ENCODE measurements around the gene EGFL7. TPM values are rescaled to one million over a fixed set of nuclear protein-coding genes. Genes with fewer than 3 reads are reported as not detected.

EGFL7 gene
- 44.8 and 72.6 TPM in 2 replicates for total RNA-seq

DNA sequence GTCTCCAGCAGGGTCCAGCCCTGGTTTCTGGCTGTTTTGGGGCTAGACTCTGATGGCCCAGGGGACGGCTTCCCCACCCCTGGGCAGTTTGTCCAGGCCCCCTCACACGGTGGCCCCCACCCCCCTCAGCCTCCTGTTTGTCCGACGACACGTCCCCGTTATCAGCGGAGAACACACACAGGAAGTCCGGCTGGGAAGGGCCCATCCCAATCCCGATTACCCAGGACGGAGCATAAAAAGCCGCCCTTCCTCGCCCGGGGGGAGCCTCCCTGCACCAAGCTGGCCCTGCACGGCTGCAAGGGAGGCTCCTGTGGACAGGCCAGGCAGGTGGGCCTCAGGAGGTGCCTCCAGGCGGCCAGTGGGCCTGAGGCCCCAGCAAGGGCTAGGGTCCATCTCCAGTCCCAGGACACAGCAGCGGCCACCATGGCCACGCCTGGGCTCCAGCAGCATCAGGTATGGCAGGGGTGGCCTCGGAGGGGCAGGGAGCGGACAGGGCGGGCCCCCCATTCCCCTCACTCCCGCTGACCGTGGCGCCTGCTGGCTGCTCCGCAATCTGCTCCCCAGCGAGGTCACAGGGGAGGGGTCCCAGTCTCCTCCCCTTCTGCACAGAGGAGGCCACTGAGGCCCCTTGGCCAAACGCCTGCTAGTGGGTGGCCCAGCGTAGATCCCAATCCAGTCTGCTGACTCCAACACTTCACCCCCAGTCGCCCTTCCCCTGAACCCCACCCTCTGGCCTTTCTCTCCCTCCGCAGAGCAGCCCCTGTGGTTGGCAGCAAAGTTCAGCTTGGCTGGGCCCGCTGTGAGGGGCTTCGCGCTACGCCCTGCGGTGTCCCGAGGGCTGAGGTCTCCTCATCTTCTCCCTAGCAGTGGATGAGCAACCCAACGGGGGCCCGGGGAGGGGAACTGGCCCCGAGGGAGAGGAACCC is at the start of gene EGFL7:
EGFL7 (plus strand) TSS at position 261 of the 926 bp plus-strand sequence. CDS start 5,367 bp downstream, outside the sequence.

DNA sequence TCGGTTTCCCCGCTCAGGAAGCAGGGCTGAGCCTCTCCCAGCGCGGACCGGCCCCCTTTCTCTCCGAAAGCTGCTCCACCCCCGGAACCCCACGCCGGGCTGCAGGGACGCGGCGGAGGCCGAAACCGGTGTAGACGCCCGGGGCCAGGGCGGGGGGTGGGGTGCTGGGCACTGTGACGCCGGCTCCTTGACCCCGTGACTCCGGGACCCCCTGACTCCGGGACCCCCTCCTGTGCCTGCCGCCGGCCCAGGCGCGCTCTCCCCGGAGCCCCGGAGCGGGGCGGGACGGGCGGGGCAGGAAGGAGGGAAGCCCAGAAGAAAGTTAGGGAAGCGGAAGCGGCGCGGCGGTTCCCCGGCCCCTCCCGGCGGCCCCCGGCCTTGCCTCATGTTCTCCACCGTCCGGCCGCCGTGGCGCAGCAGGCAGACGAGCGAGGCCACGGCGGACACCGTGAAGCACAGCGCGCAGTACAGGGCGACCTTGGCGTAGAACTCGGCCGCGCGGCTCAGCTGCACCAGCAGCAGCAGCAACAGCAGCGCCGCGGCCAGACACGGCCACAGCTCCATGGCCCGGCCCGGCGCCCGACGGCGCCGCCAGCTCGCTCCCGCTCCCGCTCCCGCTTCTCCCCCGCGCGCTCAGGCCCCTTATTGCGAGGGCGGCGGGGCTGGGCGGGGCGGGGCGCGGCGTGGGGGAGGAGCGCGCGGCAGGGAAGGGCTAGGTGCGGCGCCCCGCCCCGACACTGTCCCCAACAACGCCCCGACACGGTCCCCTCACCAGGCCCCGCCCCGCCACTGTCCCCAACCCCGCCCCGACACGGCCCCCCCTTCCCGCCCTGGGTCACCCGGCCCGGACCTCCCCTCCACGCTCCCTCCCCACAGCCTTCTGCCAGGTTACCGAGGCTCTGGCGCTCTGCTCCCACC is 24.3 kb downstream of the EGFL7 start, which contains the start of gene AGPAT2:
AGPAT2 (minus strand) TSS at position 664 of the 918 bp plus-strand sequence; CDS start at position 564, 100 bp downstream.

DNA sequence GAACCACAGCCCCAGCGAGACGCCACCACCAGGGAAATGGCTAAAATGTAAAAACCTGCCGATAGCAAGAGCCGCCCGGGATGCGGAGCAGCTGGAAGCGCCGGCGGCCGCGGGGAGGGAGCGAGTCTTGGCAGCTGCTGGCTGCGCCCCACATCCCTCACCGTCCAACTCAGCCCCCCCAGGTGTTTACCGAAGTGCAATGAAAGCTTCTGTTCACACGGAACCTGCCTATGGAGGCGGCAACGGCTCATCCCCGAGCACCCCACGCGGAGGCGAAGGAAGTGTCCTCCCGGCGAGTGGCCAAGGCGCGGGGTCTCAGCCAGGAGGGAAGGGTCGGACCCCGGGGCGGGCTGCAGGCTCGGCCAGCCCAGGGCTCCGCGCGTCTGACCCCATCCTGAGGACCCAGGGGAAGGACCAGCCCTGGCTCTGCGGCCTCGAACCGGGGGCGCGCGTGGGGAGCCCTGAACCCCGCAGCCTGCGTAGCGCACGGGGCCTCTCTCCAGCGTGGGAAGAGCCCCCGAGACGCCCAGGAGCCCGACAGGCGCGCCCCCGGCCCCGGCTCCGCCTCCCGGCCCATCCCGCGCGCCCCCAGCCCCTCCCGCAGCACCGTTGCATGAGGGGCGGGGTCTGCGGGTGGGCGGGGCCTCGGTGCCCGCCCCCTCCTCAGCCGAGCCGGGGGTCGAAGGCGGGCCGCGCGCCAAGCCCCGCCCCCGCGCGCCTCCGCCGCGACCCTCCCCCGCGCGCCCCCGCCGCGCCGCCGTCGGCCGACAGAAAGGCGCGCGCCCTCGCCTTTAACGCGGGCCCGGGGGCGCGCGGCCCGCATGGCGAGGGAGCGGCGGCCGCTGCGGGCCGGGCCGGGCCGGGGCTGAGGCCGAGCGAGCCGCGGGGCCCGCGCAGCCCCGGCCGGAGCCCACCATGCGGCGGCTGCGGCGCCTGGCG is 49.3 kb downstream of the EGFL7 start, which contains the start of gene DIPK1B:
DIPK1B (plus strand) TSS at position 822 of the 939 bp plus-strand sequence; CDS start at position 916, 94 bp downstream.

Other genes with a start within 250 kb of the EGFL7 start
- 11.2 and 15.9 TPM in 2 replicates for gene INPP5E, start 223.1 kb upstream of the EGFL7 start, total RNA-seq
- 40.7 and 46.1 TPM in 2 replicates for gene SEC16A, start 179.9 kb upstream of the EGFL7 start, total RNA-seq
- 9.4 and 13.8 TPM in 2 replicates for gene NOTCH1, start 116.9 kb upstream of the EGFL7 start, total RNA-seq
- gene AGPAT2, start 24.5 kb downstream of the EGFL7 start, total RNA-seq = 36.3 and 44.7 TPM in 2 replicates
- 5.3 and 16.5 TPM in 2 replicates for gene DIPK1B, start 49.7 kb downstream of the EGFL7 start, total RNA-seq
- not detected in 2 replicates for gene LCN10, start 80.0 kb downstream of the EGFL7 start, total RNA-seq
- not detected in 2 replicates for gene LCN6, start 85.6 kb downstream of the EGFL7 start, total RNA-seq
- gene LCN8, start 95.3 kb downstream of the EGFL7 start, total RNA-seq = not detected in 2 replicates
- not detected in 2 replicates for gene LCN15, start 101.6 kb downstream of the EGFL7 start, total RNA-seq
- 86.8 and 179 TPM in 2 replicates for gene TMEM141, start 128.4 kb downstream of the EGFL7 start, total RNA-seq
- gene CCDC183, start 133.4 kb downstream of the EGFL7 start, total RNA-seq = 0.35 TPM in 1 of 2 replicates, not detected in the other
- 69.3 and 72.9 TPM in 2 replicates for gene RABL6, start 145.0 kb downstream of the EGFL7 start, total RNA-seq
- 2.0 TPM in 2 replicates for gene AJM1, start 179.6 kb downstream of the EGFL7 start, total RNA-seq
- 83.2 and 140 TPM in 2 replicates for gene PHPT1, start 186.5 kb downstream of the EGFL7 start, total RNA-seq
- 0.77 and 1.8 TPM in 2 replicates for gene MAMDC4, start 189.4 kb downstream of the EGFL7 start, total RNA-seq
- gene EDF1, start 203.4 kb downstream of the EGFL7 start, total RNA-seq = 303 and 404 TPM in 2 replicates
- gene TRAF2, start 223.6 kb downstream of the EGFL7 start, total RNA-seq = 3.4 and 4.9 TPM in 2 replicates

All from pericardium fibroblast (primary cell).